Posterior cingulate gyrus (tissue), 11 donors: ENCODE data around the gene SKA3.
"Not testable (repeated sequence)": the region's sequence is repeated elsewhere in the genome, so short reads cannot be mapped to it uniquely, and the experiment has no call there.

Source experiments
- DNase-seq, 10 donors: peaks; one replicate each; pipeline versions ENCODE4 v3.0.0 to v3.0.0-alpha.2; 2020 to 2021; ENCODE audit warnings: mixed read lengths in 3 of 10
- intact Hi-C: fragments of 100-400 bp; cut with DNase I; formaldehyde crosslinking; loops from one replicate; pipeline ENCODE4 v1.15.1; 2023

SKA3 gene

GRCh38 chr13:21176215-21176981, at the start of gene SKA3, which contains the start of gene MRPL57:
SKA3 (minus strand) TSS chr13:21176552; CDS start chr13:21176477, 75 bp downstream.
MRPL57 (plus strand) TSS chr13:21176658; CDS start chr13:21176917, 259 bp downstream.
- intact Hi-C loops: loop anchor here (5.0 kb wide), 1 partner anchor 121 kb away; no protein-coding TSS in a partner anchor

GRCh38 chr13:21225082-21225481, 48.7 kb upstream of the SKA3 start:
- no peak for DNase-seq

More at GRCh38 chr13:21176215-21176981, at the start of gene SKA3, which contains the start of gene MRPL57:
- DNase-seq: peak; percentile 86 to 99 (median 91)

GRCh38 chr13:21221268-21221667, 44.9 kb upstream of the SKA3 start:
- no peak for DNase-seq
- intact Hi-C loops: no loop called here

More at GRCh38 chr13:21225082-21225481, 48.7 kb upstream of the SKA3 start:
- intact Hi-C loops: no loop called here

GRCh38 chr13:21219716-21220115, 43.4 kb upstream of the SKA3 start:
- DNase-seq, intact Hi-C loops: not testable (repeated sequence)

- DNase-seq: no peak
- intact Hi-C loops: no loop called here
Observed at GRCh38 chr13:21219036-21219381, 42.7 kb upstream of the SKA3 start.

GRCh38 chr13:21218351-21219035, 42.1 kb upstream of the SKA3 start:
- intact Hi-C loops: no loop called here
- no peak for DNase-seq

GRCh38 chr13:21216332-21216731, 40.0 kb upstream of the SKA3 start:
- DNase-seq: no peak
- intact Hi-C loops: no loop called here

GRCh38 chr13:21215419-21215818, 39.1 kb upstream of the SKA3 start:
- DNase-seq, intact Hi-C loops: not testable (repeated sequence)

- intact Hi-C loops: no loop called here
- DNase-seq: no peak
Observed at GRCh38 chr13:21212138-21212775, 35.9 kb upstream of the SKA3 start.

GRCh38 chr13:21208652-21209154, 32.4 kb upstream of the SKA3 start:
- no peak for DNase-seq
- intact Hi-C loops: no loop called here

GRCh38 chr13:21202767-21203531, 26.6 kb upstream of the SKA3 start:
- no peak for DNase-seq
- intact Hi-C loops: no loop called here

- DNase-seq, intact Hi-C loops: not testable (repeated sequence)
Observed at GRCh38 chr13:21201456-21202190, 25.3 kb upstream of the SKA3 start.

- intact Hi-C loops, DNase-seq: not testable (repeated sequence)
Observed at GRCh38 chr13:21198391-21198790, 22.0 kb upstream of the SKA3 start.

- intact Hi-C loops, DNase-seq: not testable (repeated sequence)
Observed at GRCh38 chr13:21197606-21198225, 21.4 kb upstream of the SKA3 start.

GRCh38 chr13:21194756-21195155, 18.4 kb upstream of the SKA3 start:
- intact Hi-C loops: not testable (repeated sequence)

GRCh38 chr13:21186410-21186809, 10.1 kb upstream of the SKA3 start:
- DNase-seq, intact Hi-C loops: not testable (repeated sequence)

More at GRCh38 chr13:21194756-21195155, 18.4 kb upstream of the SKA3 start:
- not testable (repeated sequence) for DNase-seq

GRCh38 chr13:21181671-21182070, 5.3 kb upstream of the SKA3 start:
- intact Hi-C loops: no loop called here
- DNase-seq: no peak

GRCh38 chr13:21176982-21177284, 581 bp upstream of the SKA3 start:
- DNase-seq: no peak
- intact Hi-C loops: loop anchor here (5.0 kb wide), 1 partner anchor 120 kb away; no protein-coding TSS in a partner anchor

GRCh38 chr13:21175656-21176214, 617 bp downstream of the SKA3 start:
- DNase-seq: no peak
- intact Hi-C loops: loop anchor here (5.0 kb wide), 1 partner anchor 122 kb away; no protein-coding TSS in a partner anchor
